NCI-H2107 (cell line): ENCODE measurements around the gene CCNI2.

Experiments
- DNase-seq: peaks from one replicate; lab custom pipeline; 2025; lab: John Stamatoyannopoulos, UW

The CCNI2 gene

GRCh38 chr5:132765311-132766019 is 18.2 kb downstream of the CCNI2 start:
- DNase-seq = no peak

- no peak for DNase-seq
Observed at GRCh38 chr5:132766020-132766805, 19.0 kb downstream of the CCNI2 start.

GRCh38 chr5:132766806-132767055 is 19.5 kb downstream of the CCNI2 start:
- DNase-seq = no peak

GRCh38 chr5:132767150-132767549 is 19.9 kb downstream of the CCNI2 start:
- DNase-seq = no peak

- no peak for DNase-seq
Observed at GRCh38 chr5:132768485-132768868, 21.3 kb downstream of the CCNI2 start.

- DNase-seq = no peak
Observed at GRCh38 chr5:132770476-132771159, 23.4 kb downstream of the CCNI2 start.

- no peak for DNase-seq
Observed at GRCh38 chr5:132771503-132771998, 24.3 kb downstream of the CCNI2 start.

- no peak for DNase-seq
Observed at GRCh38 chr5:132772291-132773070, 25.3 kb downstream of the CCNI2 start.

GRCh38 chr5:132773114-132773513 is 25.9 kb downstream of the CCNI2 start:
- no peak for DNase-seq

GRCh38 chr5:132773601-132774355 is 26.6 kb downstream of the CCNI2 start:
- no peak for DNase-seq

- DNase-seq = no peak
Observed at GRCh38 chr5:132774406-132774805, 27.2 kb downstream of the CCNI2 start.

- DNase-seq = no peak
Observed at GRCh38 chr5:132774896-132775295, 27.7 kb downstream of the CCNI2 start.

- no peak for DNase-seq
Observed at GRCh38 chr5:132775476-132775961, 28.3 kb downstream of the CCNI2 start.

- DNase-seq = no peak
Observed at GRCh38 chr5:132776131-132776937, 29.1 kb downstream of the CCNI2 start.

- DNase-seq = no peak
Observed at GRCh38 chr5:132776938-132777208, 29.6 kb downstream of the CCNI2 start.

GRCh38 chr5:132777209-132778069 is 30.2 kb downstream of the CCNI2 start, which contains the start of gene SEPTIN8:
Gene SEPTIN8, minus strand, starts transcription at chr5:132777239. Its CDS starts 102 bp downstream, at chr5:132777137.
- no peak for DNase-seq

- DNase-seq = no peak
Observed at GRCh38 chr5:132778129-132778528, 30.9 kb downstream of the CCNI2 start.

GRCh38 chr5:132778856-132779255 is 31.6 kb downstream of the CCNI2 start:
- no peak for DNase-seq

- DNase-seq = no peak
Observed at GRCh38 chr5:132779961-132780360, 32.7 kb downstream of the CCNI2 start.

- no peak for DNase-seq
Observed at GRCh38 chr5:132780577-132780976, 33.4 kb downstream of the CCNI2 start.
